NT2/D1 (cell line): ENCODE data around the gene TMEM141.

Experiments
- YY1 ChIP-seq: IDR thresholded peaks from 2 replicates; pipeline ENCODE4 v1.6.1; 2011; ENCODE audit not compliant: insufficient read length, insufficient read depth
- ZNF274 ChIP-seq: IDR thresholded peaks from 2 replicates; pipeline ENCODE4 v1.6.1; 2011; ENCODE audit warnings: mild to moderate bottlenecking, low read depth, low read length

DNA sequence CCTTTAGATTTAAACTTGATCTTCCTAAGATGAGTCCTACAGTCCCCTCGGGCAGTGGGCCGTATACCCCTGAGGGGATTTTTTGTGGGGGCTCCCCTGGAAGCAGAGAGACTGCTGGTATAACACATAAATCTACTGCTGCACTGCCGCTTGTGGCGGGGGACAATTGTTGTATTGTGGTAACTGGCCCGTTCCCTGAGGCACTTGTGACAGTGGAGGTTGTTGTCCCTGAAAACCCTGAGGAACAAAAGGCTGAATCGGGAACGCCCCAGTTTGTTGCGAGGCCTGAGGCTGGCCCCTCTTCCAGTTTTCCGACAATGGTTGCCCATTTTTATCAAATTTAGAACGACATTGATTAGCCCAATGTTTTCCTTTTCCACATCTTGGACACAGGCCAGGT, 4.7 kb upstream of the TMEM141 start:
- no peak for TF ChIP-seq YY1
- no peak for TF ChIP-seq ZNF274
